ENCODE measurements around the gene PIAS1.

- TF ChIP-seq, protein P1, sequence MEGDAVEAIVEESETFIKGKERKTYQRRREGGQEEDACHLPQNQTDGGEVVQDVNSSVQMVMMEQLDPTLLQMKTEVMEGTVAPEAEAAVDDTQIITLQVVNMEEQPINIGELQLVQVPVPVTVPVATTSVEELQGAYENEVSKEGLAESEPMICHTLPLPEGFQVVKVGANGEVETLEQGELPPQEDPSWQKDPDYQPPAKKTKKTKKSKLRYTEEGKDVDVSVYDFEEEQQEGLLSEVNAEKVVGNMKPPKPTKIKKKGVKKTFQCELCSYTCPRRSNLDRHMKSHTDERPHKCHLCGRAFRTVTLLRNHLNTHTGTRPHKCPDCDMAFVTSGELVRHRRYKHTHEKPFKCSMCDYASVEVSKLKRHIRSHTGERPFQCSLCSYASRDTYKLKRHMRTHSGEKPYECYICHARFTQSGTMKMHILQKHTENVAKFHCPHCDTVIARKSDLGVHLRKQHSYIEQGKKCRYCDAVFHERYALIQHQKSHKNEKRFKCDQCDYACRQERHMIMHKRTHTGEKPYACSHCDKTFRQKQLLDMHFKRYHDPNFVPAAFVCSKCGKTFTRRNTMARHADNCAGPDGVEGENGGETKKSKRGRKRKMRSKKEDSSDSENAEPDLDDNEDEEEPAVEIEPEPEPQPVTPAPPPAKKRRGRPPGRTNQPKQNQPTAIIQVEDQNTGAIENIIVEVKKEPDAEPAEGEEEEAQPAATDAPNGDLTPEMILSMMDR (conservative IDR thresholded peaks at IDR 0.05; ENCODE audit: low read length): no peak
- no peak for TF ChIP-seq EZH2phosphoT487 (IDR thresholded peaks at IDR 0.05; ENCODE audit: borderline replicate concordance, low read depth, low read length)
These were observed 150.2 kb downstream of the PIAS1 start for GRCh38 chr15:68204361-68204760.
